ENCODE results near the gene SORCS3. TPM values are rescaled to one million over a fixed set of nuclear protein-coding genes. Genes with fewer than 3 reads are reported as not detected.
A peak's percentile ranks its signal among the peaks of the same experiment; 100 is the strongest.

Gene SORCS3
- polyA plus RNA-seq, 3 donors, result not detected

DNA sequence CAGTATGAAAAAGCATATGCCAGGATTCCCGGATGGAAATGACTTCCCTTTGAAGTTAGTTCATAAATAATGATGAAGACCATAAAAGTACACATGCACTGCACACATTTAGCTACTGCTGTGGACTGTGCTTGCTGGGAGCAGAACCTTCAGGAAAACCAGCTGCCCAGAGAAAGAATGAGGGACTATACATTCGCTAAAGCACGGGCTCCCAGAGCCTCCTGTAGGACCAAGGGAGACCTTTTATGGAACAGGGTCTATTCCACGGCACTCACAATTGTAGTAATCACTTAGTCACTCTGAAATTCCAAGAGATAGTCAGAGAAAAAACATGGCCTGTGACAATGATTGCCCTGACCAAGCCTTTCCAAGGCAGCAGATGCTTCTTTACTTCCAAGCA is 24.1 kb downstream of the SORCS3 start:
- H3K4me1 ChIP-seq (ENCODE audit: control insufficient read depth in 1 of 2, insufficient read depth in 2 of 2, low read length in 2 of 2), result no peaks in the 10 kb centered on the region
- DNase-seq, result no peak
- H3K9me3 Mint-ChIP-seq, result peaks cover 0 to 5% (median 2%) of the 10 kb centered on the region in 7 donors
- no peak overlapping the region for H3K4me2 ChIP-seq (replicated peaks; ENCODE audit: extremely low read depth, low read length, poor library complexity, severe bottlenecking)
- H3K36me3 Mint-ChIP-seq, result no peaks in the 10 kb centered on the region
- peaks cover 5 to 12% (median 11%) of the 10 kb centered on the region in 3 donors for H3K27me3 Mint-ChIP-seq (ENCODE audit: low read depth in 3 of 3)
- no peaks in the 10 kb centered on the region for H3K9me3 ChIP-seq (replicated peaks in 1 of 2; ENCODE audit: control insufficient read depth in 1 of 2, insufficient read depth in 1 of 2, low read length in 2 of 2)
- 100% methylated on average over 3 of the region's 4 CpGs for WGBS (ENCODE audit: insufficient coverage)
- no peak overlapping the region for H3K27ac ChIP-seq (ENCODE audit: low read depth in 1 of 2, low read length in 2 of 2)
- H3K4me1 Mint-ChIP-seq, result no peaks in the 10 kb centered on the region
- H2AFZ ChIP-seq (ENCODE audit: insufficient read depth, low read depth, low read length, poor library complexity, severe bottlenecking), result no peak overlapping the region
- TF ChIP-seq CTCF (IDR thresholded peaks at IDR 0.05), result no peak
- no peaks in the 10 kb centered on the region for H3K36me3 ChIP-seq (replicated peaks in 1 of 2; ENCODE audit: control insufficient read depth in 1 of 2, insufficient read depth in 2 of 2, low read length in 2 of 2)
- no peaks in the 10 kb centered on the region for H3K27me3 ChIP-seq (ENCODE audit: control insufficient read depth in 2 of 2, insufficient read depth in 2 of 2, low read length in 2 of 2)
- no peak overlapping the region for H3K9ac ChIP-seq (ENCODE audit: insufficient read depth, low read length, poor library complexity, severe bottlenecking)
- H3K27ac Mint-ChIP-seq, result no peak overlapping the region
- H3K79me2 ChIP-seq (ENCODE audit: insufficient read depth, low read length), result no peaks in the 10 kb centered on the region
- no peak overlapping the region for H3K4me3 ChIP-seq (replicated peaks in 1 of 3; ENCODE audit: low read depth in 2 of 3, low read length in 3 of 3)
- H3K4me3 Mint-ChIP-seq, result no peak overlapping the region
- no peaks in the 10 kb centered on the region for H4K20me1 ChIP-seq (ENCODE audit: insufficient read depth, low read length)
- intact Hi-C loops (cut with micrococcal nuclease), result no loop called here

GRCh38 chr10:104666106-104666505 is 25.0 kb downstream of the SORCS3 start:
- DNase-seq, result no peak
- H3K9me3 Mint-ChIP-seq, result peaks cover 0 to 6% (median 2%) of the 10 kb centered on the region in 7 donors
- no peaks in the 10 kb centered on the region for H3K36me3 Mint-ChIP-seq
- H3K4me3 ChIP-seq (replicated peaks in 1 of 3; ENCODE audit: low read depth in 2 of 3, low read length in 3 of 3), result no peak overlapping the region
- H3K9me3 ChIP-seq (replicated peaks in 1 of 2; ENCODE audit: control insufficient read depth in 1 of 2, insufficient read depth in 1 of 2, low read length in 2 of 2), result no peaks in the 10 kb centered on the region
- H3K9ac ChIP-seq (ENCODE audit: insufficient read depth, low read length, poor library complexity, severe bottlenecking), result no peak overlapping the region
- H2AFZ ChIP-seq (ENCODE audit: insufficient read depth, low read depth, low read length, poor library complexity, severe bottlenecking), result no peak overlapping the region
- intact Hi-C loops (cut with micrococcal nuclease), result no loop called here
- no peaks in the 10 kb centered on the region for H3K27me3 ChIP-seq (ENCODE audit: control insufficient read depth in 2 of 2, insufficient read depth in 2 of 2, low read length in 2 of 2)
- no peak for TF ChIP-seq CTCF (IDR thresholded peaks at IDR 0.05)
- H3K27ac ChIP-seq (ENCODE audit: low read depth in 1 of 2, low read length in 2 of 2), result no peak overlapping the region
- no peak overlapping the region for H3K4me2 ChIP-seq (replicated peaks; ENCODE audit: extremely low read depth, low read length, poor library complexity, severe bottlenecking)
- no CpG with 5 or more reads among the region's 5 CpGs for WGBS (ENCODE audit: insufficient coverage)
- H3K4me1 Mint-ChIP-seq, result no peaks in the 10 kb centered on the region
- no peak overlapping the region for H3K4me3 Mint-ChIP-seq
- H4K20me1 ChIP-seq (ENCODE audit: insufficient read depth, low read length), result no peaks in the 10 kb centered on the region
- no peaks in the 10 kb centered on the region for H3K4me1 ChIP-seq (ENCODE audit: control insufficient read depth in 1 of 2, insufficient read depth in 2 of 2, low read length in 2 of 2)
- H3K27ac Mint-ChIP-seq, result peak overlapping the region in 1 of 7 donors; percentile 4
- no peaks in the 10 kb centered on the region for H3K36me3 ChIP-seq (replicated peaks in 1 of 2; ENCODE audit: control insufficient read depth in 1 of 2, insufficient read depth in 2 of 2, low read length in 2 of 2)
- H3K79me2 ChIP-seq (ENCODE audit: insufficient read depth, low read length), result no peaks in the 10 kb centered on the region
- peaks cover 3 to 8% (median 6%) of the 10 kb centered on the region in 3 donors for H3K27me3 Mint-ChIP-seq (ENCODE audit: low read depth in 3 of 3)
